Nephron (organoid): ENCODE data around the gene LDAH.

Experiments used
- H3K27ac Mint-ChIP-seq, 3 experiments: 2 replicates each; pipeline ENCODE4 v1.8.0; 2020; ENCODE audit warnings: mixed read lengths in 3 of 3, mild to moderate bottlenecking in 2 of 3, moderate library complexity in 1 of 3
- H3K27me3 Mint-ChIP-seq: 2 replicates; pipeline ENCODE4 v1.8.0; 2021; ENCODE audit warnings: low read depth, mild to moderate bottlenecking, moderate library complexity, mixed read lengths
- H3K36me3 Mint-ChIP-seq: 2 replicates; pipeline ENCODE4 v1.8.0; 2020; ENCODE audit warnings: low read depth, mixed read lengths
- H3K4me1 Mint-ChIP-seq: 2 replicates; pipeline ENCODE4 v1.8.0; 2020; ENCODE audit warnings: mixed read lengths
- H3K4me3 Mint-ChIP-seq, 3 experiments: 2 replicates each; pipeline ENCODE4 v1.8.0; 2020; ENCODE audit warnings: mild to moderate bottlenecking in 3 of 3, mixed read lengths in 3 of 3, moderate library complexity in 2 of 3
- H3K9me3 Mint-ChIP-seq: 2 replicates; pipeline ENCODE4 v1.8.0; 2020; ENCODE audit warnings: mixed read lengths
- TF ChIP-seq, protein P1 (sequence below), 3 experiments: fragments of 200-600 bp; sonication (generic); IDR thresholded peaks; one replicate each; pipeline ENCODE4 v1.5.0; 2021; ENCODE audit warnings: antibody characterized with exemption in 3 of 3; ENCODE audit not compliant: unreplicated experiment in 3 of 3

The LDAH gene

DNA sequence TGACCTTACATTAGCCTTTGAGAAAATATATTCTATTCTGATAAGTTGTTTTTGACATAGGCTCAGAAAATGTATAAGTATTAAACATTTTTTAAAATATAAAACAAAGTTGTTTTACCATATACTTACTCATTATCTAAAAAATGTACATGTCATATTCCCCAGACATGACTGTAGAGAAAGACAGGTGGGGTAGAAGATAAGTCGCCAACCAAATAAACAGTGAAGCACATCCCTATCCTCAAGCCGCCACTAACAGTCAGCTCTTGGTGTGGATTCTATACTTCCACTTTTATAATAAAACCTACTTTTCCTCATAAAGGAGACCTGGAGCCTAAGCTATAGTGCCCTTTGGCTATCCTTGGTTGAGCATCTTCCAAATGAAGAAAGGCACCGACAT lies 129.6 kb downstream of the LDAH start:
- Mint-ChIP-seq H3K4me3 (no peak overlapping the region), H3K27ac (no peak overlapping the region), H3K27me3 (no peaks in the 10 kb centered on the region), H3K9me3 (no peaks in the 10 kb centered on the region), H3K36me3 (peaks cover 13% of the 10 kb centered on the region), H3K4me1 (peaks cover 7% of the 10 kb centered on the region)
- TF ChIP-seq, protein P1, sequence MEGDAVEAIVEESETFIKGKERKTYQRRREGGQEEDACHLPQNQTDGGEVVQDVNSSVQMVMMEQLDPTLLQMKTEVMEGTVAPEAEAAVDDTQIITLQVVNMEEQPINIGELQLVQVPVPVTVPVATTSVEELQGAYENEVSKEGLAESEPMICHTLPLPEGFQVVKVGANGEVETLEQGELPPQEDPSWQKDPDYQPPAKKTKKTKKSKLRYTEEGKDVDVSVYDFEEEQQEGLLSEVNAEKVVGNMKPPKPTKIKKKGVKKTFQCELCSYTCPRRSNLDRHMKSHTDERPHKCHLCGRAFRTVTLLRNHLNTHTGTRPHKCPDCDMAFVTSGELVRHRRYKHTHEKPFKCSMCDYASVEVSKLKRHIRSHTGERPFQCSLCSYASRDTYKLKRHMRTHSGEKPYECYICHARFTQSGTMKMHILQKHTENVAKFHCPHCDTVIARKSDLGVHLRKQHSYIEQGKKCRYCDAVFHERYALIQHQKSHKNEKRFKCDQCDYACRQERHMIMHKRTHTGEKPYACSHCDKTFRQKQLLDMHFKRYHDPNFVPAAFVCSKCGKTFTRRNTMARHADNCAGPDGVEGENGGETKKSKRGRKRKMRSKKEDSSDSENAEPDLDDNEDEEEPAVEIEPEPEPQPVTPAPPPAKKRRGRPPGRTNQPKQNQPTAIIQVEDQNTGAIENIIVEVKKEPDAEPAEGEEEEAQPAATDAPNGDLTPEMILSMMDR (IDR thresholded peaks at IDR 0.05; ENCODE audit: unreplicated experiment in 3 of 3), result no peak

DNA sequence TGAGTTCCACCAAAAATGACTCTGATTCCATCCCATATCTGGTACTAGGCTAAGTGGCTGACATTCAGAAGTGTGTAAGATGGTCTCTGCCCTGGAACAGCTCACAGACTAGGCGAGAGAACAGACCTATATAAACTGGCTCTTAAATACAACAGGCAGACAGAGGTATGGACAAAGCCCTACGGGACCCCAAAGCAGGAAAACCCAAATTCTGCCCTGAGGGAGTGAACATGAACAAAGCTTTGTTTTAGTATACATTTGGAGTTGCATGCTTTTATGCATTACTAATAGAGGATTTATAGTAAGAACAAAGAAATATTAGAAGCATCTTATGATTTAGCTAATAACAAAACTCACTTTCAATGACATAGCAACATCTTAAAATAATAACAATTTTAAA lies 130.8 kb downstream of the LDAH start:
- no peaks in the 10 kb centered on the region for H3K27me3 Mint-ChIP-seq
- TF ChIP-seq, protein P1 (IDR thresholded peaks at IDR 0.05; ENCODE audit: unreplicated experiment in 3 of 3), result no peak
- no peak overlapping the region for H3K4me3 Mint-ChIP-seq
- H3K9me3 Mint-ChIP-seq, result no peaks in the 10 kb centered on the region
- peaks cover 4% of the 10 kb centered on the region for H3K4me1 Mint-ChIP-seq
- no peak overlapping the region for H3K27ac Mint-ChIP-seq
- peaks cover 22% of the 10 kb centered on the region for H3K36me3 Mint-ChIP-seq

DNA sequence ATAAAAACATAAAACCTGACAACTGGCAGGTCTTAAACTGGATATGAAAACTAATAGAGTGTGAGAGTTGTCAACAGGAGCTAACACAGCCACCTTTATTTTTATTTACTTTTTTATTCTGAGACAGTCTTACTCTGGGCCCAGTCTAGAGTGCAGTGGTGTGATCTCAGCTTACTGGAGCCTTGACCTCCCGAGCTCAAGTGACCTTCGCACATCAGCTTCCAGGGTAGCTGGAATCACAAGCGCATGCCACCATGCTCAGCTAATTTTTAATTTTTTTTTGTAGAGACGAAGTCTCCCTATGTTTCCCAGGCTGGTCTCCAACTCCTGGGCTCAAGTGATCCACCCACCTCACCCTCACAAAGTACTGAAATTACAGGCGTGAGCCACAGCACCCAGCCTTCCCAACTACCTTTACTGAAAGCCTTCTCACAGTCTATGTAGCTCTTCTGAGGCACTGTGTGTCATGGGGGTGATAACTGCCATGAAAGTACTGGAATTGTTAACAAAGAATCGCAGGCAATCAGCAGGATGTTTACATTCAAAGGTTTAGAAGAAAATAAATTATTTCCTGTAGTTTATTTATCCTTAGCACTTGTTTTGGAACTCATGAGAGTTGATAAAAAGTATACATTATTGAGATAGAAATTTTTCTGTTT lies 131.7 kb downstream of the LDAH start:
- no peaks in the 10 kb centered on the region for H3K27me3 Mint-ChIP-seq
- no peaks in the 10 kb centered on the region for H3K9me3 Mint-ChIP-seq
- H3K36me3 Mint-ChIP-seq, result peaks cover 31% of the 10 kb centered on the region
- H3K4me1 Mint-ChIP-seq, result no peaks in the 10 kb centered on the region
- no peak overlapping the region for H3K27ac Mint-ChIP-seq
- TF ChIP-seq, protein P1 (IDR thresholded peaks at IDR 0.05; ENCODE audit: unreplicated experiment in 3 of 3), result no peak
- H3K4me3 Mint-ChIP-seq, result no peak overlapping the region

DNA sequence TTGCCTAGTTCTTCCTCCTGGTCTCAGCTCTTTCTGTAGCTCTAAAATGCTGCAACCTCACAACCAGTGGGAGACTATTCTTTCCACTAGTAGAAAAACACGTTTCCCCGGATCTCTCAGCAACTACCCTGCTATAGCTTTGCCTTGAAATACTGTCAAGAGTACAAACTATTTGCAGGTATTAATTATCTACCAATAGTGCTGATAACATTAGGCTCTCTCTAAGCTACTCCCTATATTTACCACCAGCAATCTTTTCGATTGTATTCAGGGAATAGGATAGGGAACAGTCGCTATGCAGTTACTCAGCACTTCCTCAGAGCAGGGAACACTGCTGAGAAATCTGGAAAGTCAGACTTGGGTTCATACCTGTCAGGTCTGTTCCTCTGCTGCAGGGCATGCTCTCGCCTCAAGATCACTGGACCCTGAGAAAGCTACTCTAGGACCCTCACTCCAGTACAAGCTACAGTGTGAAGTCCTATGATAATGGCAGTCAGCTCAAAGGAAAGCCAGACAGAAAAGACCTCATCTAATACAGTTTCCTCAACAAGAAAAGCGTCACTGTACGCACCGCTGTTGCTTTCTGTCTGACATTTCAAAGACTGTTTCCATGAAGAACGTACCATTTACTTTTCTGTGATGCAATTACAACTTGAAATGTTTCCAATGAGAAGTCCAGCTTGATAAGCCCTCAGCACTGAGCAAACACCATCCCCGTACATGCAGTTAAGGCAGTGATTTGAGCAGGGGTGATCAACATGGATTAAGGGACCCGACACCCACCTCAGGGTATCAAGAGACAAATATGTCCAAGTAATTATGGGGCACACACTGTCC lies 133.3 kb downstream of the LDAH start:
- no peaks in the 10 kb centered on the region for H3K9me3 Mint-ChIP-seq
- no peak overlapping the region for H3K27ac Mint-ChIP-seq
- H3K4me3 Mint-ChIP-seq, result no peak overlapping the region
- H3K36me3 Mint-ChIP-seq, result peaks cover 40% of the 10 kb centered on the region
- TF ChIP-seq, protein P1 (IDR thresholded peaks at IDR 0.05; ENCODE audit: unreplicated experiment in 3 of 3), result no peak
- H3K27me3 Mint-ChIP-seq, result no peaks in the 10 kb centered on the region
- no peaks in the 10 kb centered on the region for H3K4me1 Mint-ChIP-seq

DNA sequence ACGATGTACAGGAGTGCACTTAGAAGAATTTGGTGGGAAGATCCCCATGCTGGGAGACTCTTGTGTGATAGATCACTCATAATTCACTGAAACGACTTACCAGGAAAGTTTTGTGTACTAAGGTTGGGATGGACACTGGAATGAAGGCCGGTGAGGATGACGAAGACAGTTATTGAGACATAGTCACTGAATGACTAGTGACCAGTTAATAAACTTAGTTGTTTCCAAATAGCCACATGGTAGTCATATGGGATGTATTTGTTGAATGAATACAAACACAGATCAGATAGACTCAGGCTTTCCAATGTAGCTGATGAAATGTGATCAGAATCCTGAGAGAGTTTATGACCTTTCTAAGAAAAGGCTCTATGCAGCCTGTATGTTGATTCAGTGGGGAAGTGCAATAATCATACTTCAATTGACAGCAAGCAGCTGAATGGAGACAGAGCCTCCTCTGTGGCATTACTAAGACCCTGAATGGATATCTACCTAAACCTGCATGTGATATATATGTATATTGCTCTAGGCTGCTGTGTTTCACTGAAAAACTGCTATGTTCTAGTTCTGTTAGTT lies 135.6 kb downstream of the LDAH start:
- TF ChIP-seq, protein P1 (IDR thresholded peaks at IDR 0.05; ENCODE audit: unreplicated experiment in 3 of 3), result no peak
- H3K4me3 Mint-ChIP-seq, result no peak overlapping the region

More for the DNA sequence above, 135.6 kb downstream of the LDAH start:
- H3K36me3 Mint-ChIP-seq, result peaks cover 61% of the 10 kb centered on the region
- no peak overlapping the region for H3K27ac Mint-ChIP-seq
- no peaks in the 10 kb centered on the region for H3K9me3 Mint-ChIP-seq
- H3K4me1 Mint-ChIP-seq, result no peaks in the 10 kb centered on the region
- peaks cover 3% of the 10 kb centered on the region for H3K27me3 Mint-ChIP-seq
